ENCODE measurements around the gene CHTOP.

DNA sequence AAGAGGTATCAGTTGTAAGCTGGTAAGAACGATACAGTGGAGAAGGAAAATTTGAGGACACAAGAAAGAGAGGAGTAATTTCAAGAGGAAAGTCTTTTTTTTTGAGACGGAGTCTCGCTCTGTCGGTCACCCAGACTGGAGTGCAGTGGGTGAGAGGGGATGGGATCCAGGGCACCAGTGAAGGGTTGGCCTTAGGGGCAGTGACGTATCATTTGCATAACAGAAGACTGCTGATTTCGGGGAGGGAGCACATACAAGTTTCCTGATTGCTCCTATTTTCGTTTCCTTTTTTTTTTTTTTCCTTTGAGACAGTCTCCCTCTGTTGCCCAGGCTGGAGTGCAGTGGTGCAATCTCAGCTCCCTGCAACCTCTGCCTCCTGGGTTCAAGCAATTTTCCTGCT is 10.8 kb upstream of the CHTOP start:
- TF ChIP-seq, protein P1, sequence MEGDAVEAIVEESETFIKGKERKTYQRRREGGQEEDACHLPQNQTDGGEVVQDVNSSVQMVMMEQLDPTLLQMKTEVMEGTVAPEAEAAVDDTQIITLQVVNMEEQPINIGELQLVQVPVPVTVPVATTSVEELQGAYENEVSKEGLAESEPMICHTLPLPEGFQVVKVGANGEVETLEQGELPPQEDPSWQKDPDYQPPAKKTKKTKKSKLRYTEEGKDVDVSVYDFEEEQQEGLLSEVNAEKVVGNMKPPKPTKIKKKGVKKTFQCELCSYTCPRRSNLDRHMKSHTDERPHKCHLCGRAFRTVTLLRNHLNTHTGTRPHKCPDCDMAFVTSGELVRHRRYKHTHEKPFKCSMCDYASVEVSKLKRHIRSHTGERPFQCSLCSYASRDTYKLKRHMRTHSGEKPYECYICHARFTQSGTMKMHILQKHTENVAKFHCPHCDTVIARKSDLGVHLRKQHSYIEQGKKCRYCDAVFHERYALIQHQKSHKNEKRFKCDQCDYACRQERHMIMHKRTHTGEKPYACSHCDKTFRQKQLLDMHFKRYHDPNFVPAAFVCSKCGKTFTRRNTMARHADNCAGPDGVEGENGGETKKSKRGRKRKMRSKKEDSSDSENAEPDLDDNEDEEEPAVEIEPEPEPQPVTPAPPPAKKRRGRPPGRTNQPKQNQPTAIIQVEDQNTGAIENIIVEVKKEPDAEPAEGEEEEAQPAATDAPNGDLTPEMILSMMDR (IDR thresholded peaks at IDR 0.05), result no peak
- TF ChIP-seq POLR2A (IDR thresholded peaks at IDR 0.05), result no peak
